ENCODE data around the gene C7orf33.
"Not testable (repeated sequence)": the region's sequence is repeated elsewhere in the genome, so short reads cannot be mapped to it uniquely, and the experiment has no call there.

C7orf33 gene

GRCh38 chr7:148561099-148561498 is 29.5 kb upstream of the C7orf33 start:
- H2AFZ ChIP-seq = no peak overlapping the region
- no peaks in the 10 kb centered on the region for H3K9me3 ChIP-seq (ENCODE audit: control insufficient read depth, low read length)
- H3K27ac ChIP-seq = no peak overlapping the region
- no peak overlapping the region for H3K4me3 ChIP-seq (ENCODE audit: low read depth, low read length)
- no peaks in the 10 kb centered on the region for H3K4me1 ChIP-seq
- H3K4me2 ChIP-seq (ENCODE audit: low read length) = no peak overlapping the region
- no peak overlapping the region for H3K9ac ChIP-seq
- H3K36me3 ChIP-seq (ENCODE audit: control insufficient read depth, insufficient read depth, low read length) = no peaks in the 10 kb centered on the region
- H3K27me3 ChIP-seq (ENCODE audit: control insufficient read depth, insufficient read depth, low read length) = no peaks in the 10 kb centered on the region
- no peak for TF ChIP-seq CTCF (IDR thresholded peaks at IDR 0.05)
- H3K79me2 ChIP-seq = no peaks in the 10 kb centered on the region

GRCh38 chr7:148563583-148564274 is 26.8 kb upstream of the C7orf33 start:
- Histone ChIP-seq H3K9me3 (ENCODE audit: control insufficient read depth, low read length) (no peaks in the 10 kb centered on the region), H3K79me2 (no peaks in the 10 kb centered on the region), H3K27me3 (ENCODE audit: control insufficient read depth, insufficient read depth, low read length) (no peaks in the 10 kb centered on the region), H3K9ac (no peak overlapping the region), H3K36me3 (ENCODE audit: control insufficient read depth, insufficient read depth, low read length) (no peaks in the 10 kb centered on the region), H3K4me3 (ENCODE audit: low read depth, low read length) (no peak overlapping the region), H3K27ac (no peak overlapping the region), H3K4me2 (ENCODE audit: low read length) (no peak overlapping the region), H3K4me1 (no peaks in the 10 kb centered on the region), H2AFZ (no peak overlapping the region)
- TF ChIP-seq CTCF (IDR thresholded peaks at IDR 0.05) = no peak

- H3K9ac ChIP-seq; H3K27ac ChIP-seq; H3K4me1 ChIP-seq; H3K9me3 ChIP-seq (ENCODE audit: control insufficient read depth, low read length); H3K27me3 ChIP-seq (ENCODE audit: control insufficient read depth, insufficient read depth, low read length); H3K4me2 ChIP-seq (ENCODE audit: low read length); H3K79me2 ChIP-seq; H3K4me3 ChIP-seq (ENCODE audit: low read depth, low read length); H2AFZ ChIP-seq; H3K36me3 ChIP-seq (ENCODE audit: control insufficient read depth, insufficient read depth, low read length): not testable (repeated sequence)
Observed at GRCh38 chr7:148564275-148564951, 26.2 kb upstream of the C7orf33 start.

- no peak overlapping the region for H3K4me3 ChIP-seq (ENCODE audit: low read depth, low read length)
- no peaks in the 10 kb centered on the region for H3K36me3 ChIP-seq (ENCODE audit: control insufficient read depth, insufficient read depth, low read length)
- H3K9ac ChIP-seq = no peak overlapping the region
- no peak for TF ChIP-seq CTCF (IDR thresholded peaks at IDR 0.05)
- H3K9me3 ChIP-seq (ENCODE audit: control insufficient read depth, low read length) = no peaks in the 10 kb centered on the region
- H3K27me3 ChIP-seq (ENCODE audit: control insufficient read depth, insufficient read depth, low read length) = no peaks in the 10 kb centered on the region
- H2AFZ ChIP-seq = no peak overlapping the region
- H3K79me2 ChIP-seq = no peaks in the 10 kb centered on the region
- H3K4me1 ChIP-seq = no peaks in the 10 kb centered on the region
- H3K27ac ChIP-seq = no peak overlapping the region
- H3K4me2 ChIP-seq (ENCODE audit: low read length) = no peak overlapping the region
Observed at GRCh38 chr7:148566736-148567135, 23.8 kb upstream of the C7orf33 start.

GRCh38 chr7:148567524-148567923 is 23.0 kb upstream of the C7orf33 start:
- TF ChIP-seq CTCF (IDR thresholded peaks at IDR 0.05) = no peak

More at GRCh38 chr7:148567524-148567923, 23.0 kb upstream of the C7orf33 start:
- Histone ChIP-seq H3K27me3 (ENCODE audit: control insufficient read depth, insufficient read depth, low read length) (no peaks in the 10 kb centered on the region), H3K27ac (no peak overlapping the region), H3K4me3 (ENCODE audit: low read depth, low read length) (no peak overlapping the region), H3K9me3 (ENCODE audit: control insufficient read depth, low read length) (no peaks in the 10 kb centered on the region), H3K4me1 (no peaks in the 10 kb centered on the region), H3K36me3 (ENCODE audit: control insufficient read depth, insufficient read depth, low read length) (no peaks in the 10 kb centered on the region), H3K79me2 (no peaks in the 10 kb centered on the region), H2AFZ (no peak overlapping the region), H3K9ac (no peak overlapping the region), H3K4me2 (ENCODE audit: low read length) (no peak overlapping the region)

Data from parathyroid adenoma (tissue), 2 donors.